H1 (cell line): ENCODE measurements around the gene NKAIN2. TPM values are rescaled to one million over a fixed set of nuclear protein-coding genes. Genes with fewer than 3 reads are reported as not detected.

Experiments used
- CTCF ChIA-PET: fragments of 300-600 bp; sonication (Branson Sonifier 250); formaldehyde crosslinking; loops from one replicate; lab custom pipeline; 2021; ENCODE audit not compliant: partially characterized antibody; lab: Charles Lee
- POLR2A ChIA-PET: fragments of 300-600 bp; sonication (Branson Sonifier 250); formaldehyde crosslinking; loops from one replicate; lab custom pipeline; 2021; ENCODE audit warnings: inconsistent platforms; ENCODE audit not compliant: partially characterized antibody; lab: Charles Lee
- DNase-seq, 2 experiments: peaks; one replicate each; pipeline versions ENCODE4 v3.0.0 to v3.0.0-alpha.2; 2010 to 2022; ENCODE audit warnings: low spot score in 2 of 2, low read depth in 1 of 2, mixed read lengths in 1 of 2
- FAIRE-seq: peaks from 2 replicates; lab custom pipeline; 2011; peaks lifted over from hg19 to GRCh38; lab: Jason Lieb, UNC
- H2AFZ ChIP-seq: 2 replicates; pipeline ENCODE4 v1.8.1; 2012; ENCODE audit warnings: low read length, inconsistent platforms
- H2AK5ac ChIP-seq: 2 replicates; pipeline ENCODE4 v1.6.1; 2013; ENCODE audit warnings: low read depth, low read length
- H2BK120ac ChIP-seq: replicated peaks from 2 replicates; pipeline ENCODE3; 2013; ENCODE audit warnings: low read depth, low read length, inconsistent platforms
- H2BK12ac ChIP-seq: 2 replicates; pipeline ENCODE4 v1.6.1; 2013; ENCODE audit warnings: low read depth, low read length
- H2BK15ac ChIP-seq: 2 replicates; pipeline ENCODE4 v1.6.1; 2013; ENCODE audit warnings: low read length
- H2BK20ac ChIP-seq: 2 replicates; pipeline ENCODE4 v1.6.1; 2013; ENCODE audit warnings: low read length
- H2BK5ac ChIP-seq: 2 replicates; pipeline ENCODE4 v1.6.1; 2013; ENCODE audit warnings: low read depth, low read length
- H3K14ac ChIP-seq: 2 replicates; pipeline ENCODE4 v1.6.1; 2013; ENCODE audit warnings: inconsistent platforms; ENCODE audit not compliant: insufficient read length
- H3K18ac ChIP-seq: 2 replicates; pipeline ENCODE4 v1.6.1; 2013; ENCODE audit warnings: low read length; ENCODE audit errors: extremely low read depth
- H3K23ac ChIP-seq: 2 replicates; pipeline ENCODE4 v1.6.1; 2013; ENCODE audit warnings: inconsistent platforms; ENCODE audit not compliant: insufficient read length
- H3K23me2 ChIP-seq: 2 replicates; pipeline ENCODE4 v1.6.1; 2013; ENCODE audit warnings: low read depth, low read length
- H3K27ac ChIP-seq: 2 replicates; pipeline ENCODE4 v1.6.1; 2011; ENCODE audit warnings: low read depth, low read length, inconsistent platforms
- H3K27me3 ChIP-seq, 4 experiments: replicated peaks in 1 of 4; 1 replicate in 1 of 4; 2 replicates in 3 of 4; pipeline versions ENCODE4 v1.6.1 to v1.8.1; 2011 to 2013; ENCODE audit warnings: low read length in 3 of 4, mild to moderate bottlenecking in 3 of 4, inconsistent platforms in 2 of 4, mixed read lengths in 2 of 4, moderate library complexity in 1 of 4; ENCODE audit not compliant: control insufficient read depth in 3 of 4, insufficient read depth in 3 of 4; ENCODE audit errors: extremely low read depth in 1 of 4
- H3K36me3 ChIP-seq, 4 experiments: 2 replicates each; pipeline versions ENCODE4 v1.6.1 to v1.8.1; 2011 to 2013; ENCODE audit warnings: mild to moderate bottlenecking in 4 of 4, low read length in 3 of 4, moderate library complexity in 2 of 4, control low read depth in 1 of 4, inconsistent platforms in 1 of 4; ENCODE audit not compliant: insufficient read depth in 4 of 4, control insufficient read depth in 2 of 4
- H3K4ac ChIP-seq: replicated peaks from 2 replicates; pipeline ENCODE3; 2013; ENCODE audit warnings: low read length, low read depth, mixed read lengths, inconsistent platforms; ENCODE audit not compliant: insufficient read length
- H3K4me1 ChIP-seq, 4 experiments: replicated peaks in 1 of 4; 1 replicate in 1 of 4; 2 replicates in 3 of 4; pipeline versions ENCODE4 v1.6.1 to v1.8.1; 2011 to 2013; ENCODE audit warnings: low read length in 3 of 4, inconsistent platforms in 2 of 4, mixed read lengths in 1 of 4; ENCODE audit not compliant: insufficient read depth in 4 of 4, control insufficient read depth in 3 of 4
- H3K4me2 ChIP-seq, 2 experiments: 2 replicates each; pipeline versions ENCODE4 v1.6.1 to v1.8.1; 2011 to 2013; ENCODE audit warnings: low read depth in 2 of 2, low read length in 2 of 2, control low read depth in 1 of 2, inconsistent platforms in 1 of 2, mild to moderate bottlenecking in 1 of 2; ENCODE audit not compliant: insufficient read depth in 1 of 2
- H3K4me3 ChIP-seq, 4 experiments: fragments of 200-600, 300-600 bp in 1 of 4; sonication (generic), shearing (Covaris generic), sonication (Bioruptor Twin) in 1 of 4; 2 replicates each; pipeline versions ENCODE4 v1.5.1 to v1.8.1; 2011 to 2016; ENCODE audit warnings: low read length in 4 of 4, low read depth in 3 of 4, control low read depth in 2 of 4, inconsistent platforms in 2 of 4, mild to moderate bottlenecking in 2 of 4, mixed read lengths in 1 of 4, moderate library complexity in 1 of 4; ENCODE audit not compliant: insufficient read depth in 2 of 4; ENCODE audit errors: extremely low read depth in 1 of 4
- H3K56ac ChIP-seq: replicated peaks from 2 replicates; pipeline ENCODE3; 2013; ENCODE audit warnings: low read depth, mild to moderate bottlenecking, mixed read lengths, low read length, inconsistent platforms; ENCODE audit not compliant: insufficient read length
- H3K79me1 ChIP-seq: 2 replicates; pipeline ENCODE4 v1.6.1; 2013; ENCODE audit warnings: low read depth, low read length, control low read depth
- H3K79me2 ChIP-seq, 2 experiments: 2 replicates each; pipeline versions ENCODE4 v1.6.1 to v1.8.1; 2012 to 2013; ENCODE audit warnings: low read length in 2 of 2, mild to moderate bottlenecking in 2 of 2, inconsistent platforms in 1 of 2; ENCODE audit not compliant: insufficient read depth in 2 of 2, control insufficient read depth in 1 of 2
- H3K9ac ChIP-seq, 4 experiments: replicated peaks in 1 of 4; 1 replicate in 1 of 4; 2 replicates in 3 of 4; pipeline versions ENCODE4 v1.6.1 to v1.8.1; 2011 to 2013; ENCODE audit warnings: low read depth in 3 of 4, low read length in 3 of 4, control low read depth in 2 of 4, mild to moderate bottlenecking in 2 of 4, moderate library complexity in 2 of 4, inconsistent platforms in 1 of 4; ENCODE audit errors: extremely low read depth in 1 of 4
- H3K9me3 ChIP-seq, 2 experiments: 2 replicates each; pipeline versions ENCODE4 v1.6.1 to v1.8.1; 2012 to 2013; ENCODE audit warnings: mild to moderate bottlenecking in 2 of 2, moderate library complexity in 2 of 2, control low read depth in 1 of 2, inconsistent platforms in 1 of 2, low read depth in 1 of 2, low read length in 1 of 2, mixed read lengths in 1 of 2; ENCODE audit not compliant: insufficient read depth in 2 of 2
- H4K20me1 ChIP-seq, 2 experiments: replicated peaks in 1 of 2; 2 replicates each; pipeline versions ENCODE3 to v1.8.1; 2011 to 2013; ENCODE audit warnings: inconsistent platforms in 2 of 2, low read length in 2 of 2, mild to moderate bottlenecking in 1 of 2; ENCODE audit not compliant: insufficient read depth in 2 of 2, control insufficient read depth in 1 of 2
- H4K5ac ChIP-seq: 2 replicates; pipeline ENCODE4 v1.6.1; 2013; ENCODE audit warnings: low read length, low read depth, mixed read lengths, inconsistent platforms; ENCODE audit not compliant: insufficient read length
- H4K8ac ChIP-seq: 2 replicates; pipeline ENCODE4 v1.8.0; 2013; ENCODE audit warnings: mild to moderate bottlenecking, moderate library complexity, low read length, inconsistent platforms; ENCODE audit not compliant: insufficient read depth; ENCODE audit errors: extremely low read depth
- H4K91ac ChIP-seq: replicated peaks from 2 replicates; pipeline ENCODE3; 2013; ENCODE audit warnings: low read length, mixed read lengths, inconsistent platforms; ENCODE audit not compliant: insufficient read length
- E2F6 ChIP-seq: IDR thresholded peaks from 2 replicates; pipeline ENCODE4 v1.6.1; 2012; ENCODE audit warnings: inconsistent platforms
- HDAC2 ChIP-seq, 2 experiments: fragments of 300-600 bp in 1 of 2; sonication (generic) in 1 of 2; IDR thresholded peaks; 2 replicates each; pipeline ENCODE4 v1.6.1; 2011 to 2012; ENCODE audit warnings: low read depth in 2 of 2, low read length in 2 of 2, mild to moderate bottlenecking in 2 of 2, moderate library complexity in 2 of 2, borderline replicate concordance in 1 of 2, inconsistent platforms in 1 of 2
- KDM4A ChIP-seq: IDR thresholded peaks from one replicate; pipeline ENCODE4 v1.7.1; 2012; ENCODE audit warnings: low read depth, mild to moderate bottlenecking, moderate library complexity, low read length, inconsistent platforms; ENCODE audit not compliant: severe bottlenecking
- RBBP5 ChIP-seq: IDR thresholded peaks from 2 replicates; pipeline ENCODE4 v1.7.1; 2012; ENCODE audit warnings: low read depth, mild to moderate bottlenecking, inconsistent platforms, low read length, moderate library complexity, borderline replicate concordance
- RNF2 ChIP-seq: fragments of 200-900, 300-1000 bp; sonication (generic); IDR thresholded peaks from 2 replicates; pipeline ENCODE4 v1.7.1; 2016; ENCODE audit warnings: borderline replicate concordance, low read depth, mild to moderate bottlenecking, antibody characterized with exemption, low read length; ENCODE audit not compliant: poor library complexity, severe bottlenecking; ENCODE audit errors: missing control alignments
- RXRA ChIP-seq: IDR thresholded peaks from 2 replicates; pipeline ENCODE4 v1.6.1; 2011; ENCODE audit warnings: low read depth, mild to moderate bottlenecking, low read length, moderate library complexity; ENCODE audit not compliant: insufficient read depth
- SP1 ChIP-seq: IDR thresholded peaks from 2 replicates; pipeline ENCODE4 v1.6.1; 2011; ENCODE audit warnings: low read depth, low read length
- SP2 ChIP-seq: IDR thresholded peaks from 2 replicates; pipeline ENCODE4 v1.6.1; 2012; ENCODE audit warnings: mild to moderate bottlenecking, low read length, inconsistent platforms
- WGBS, 2 experiments: shearing (Covaris generic) in 1 of 2; methylation state at CpG; one replicate each; pipeline versions ENCODE4 v1.1.6 to v1.1.7; 2013 to 2015; ENCODE audit warnings: low lambda C conversion rate in 2 of 2, mixed read lengths in 2 of 2, inconsistent platforms in 1 of 2, low coverage in 1 of 2, missing lambda C conversion rate in 1 of 2; ENCODE audit not compliant: insufficient replicate concordance in 2 of 2, insufficient coverage in 1 of 2, insufficient read length in 1 of 2; ENCODE audit errors: extremely low coverage in 1 of 2, missing lambda C conversion rate in 1 of 2; 5-methylcytosine and 5-hydroxymethylcytosine counted together
- polyA plus RNA-seq, 7 experiments: library from polyadenylated mRNA; depleted of rRNA in 3 of 7; stranded (reverse) in 5 of 7; unstranded in 2 of 7; fragments of >200 nt in 5 of 7; fragments of 200-250 nt in 2 of 7; gene quantifications; 1 replicate in 5 of 7; 2 replicates in 1 of 7; 4 replicates in 1 of 7; pipeline versions ENCODE4 v1.2.1 to v1.2.3, GENCODE V29; 2011 to 2013; ENCODE audit warnings: missing spikeins in 2 of 7, mixed read lengths in 2 of 7
- total RNA-seq: library from RNA; stranded (reverse); fragmentation: NEBNext Ultra II Directional; extraction: Animal tissue kit (Norgen Biotek cat#: 25700); gene quantifications from 2 replicates; pipeline ENCODE4 v1.2.1, GENCODE V29; 2021
- TF ChIP-seq, protein P1 (sequence below), 3 experiments: IDR thresholded peaks; 1 replicate in 2 of 3; 2 replicates in 1 of 3; pipeline versions ENCODE4 v1.5.1 to v1.6.1; 2011; ENCODE audit warnings: low read length in 3 of 3, mild to moderate bottlenecking in 3 of 3, inconsistent platforms in 2 of 3, low read depth in 1 of 3, moderate library complexity in 1 of 3; ENCODE audit not compliant: insufficient read depth in 1 of 3; ENCODE audit errors: control extremely low read depth in 1 of 3

Gene NKAIN2
- total and polyA plus RNA-seq, 2 of the 8 experiments (the other 6 are each of a cell fraction or from before 2014, with no cell fraction given) = 0.20 to 0.34 TPM

DNA sequence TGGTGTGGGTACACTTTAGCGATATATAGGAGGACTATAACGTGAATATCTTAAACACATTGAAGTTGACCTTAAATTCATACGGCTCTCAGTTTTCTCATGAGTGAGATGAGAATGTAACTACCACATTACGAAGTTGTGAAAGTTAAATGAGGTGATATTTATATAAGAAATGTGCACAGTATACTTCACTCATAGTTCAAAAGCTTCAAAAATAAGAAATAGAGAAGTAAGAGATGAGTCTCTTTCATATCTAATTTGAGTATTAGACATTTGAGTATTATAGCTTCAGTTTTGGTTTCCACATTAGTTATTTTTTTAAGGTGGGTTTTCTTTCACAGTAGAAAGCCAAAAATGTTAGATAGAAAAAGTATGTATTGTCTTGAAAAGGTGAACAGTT lies 183.3 kb downstream of the NKAIN2 start:
- Histone ChIP-seq H4K5ac (no peak overlapping the region), H3K27ac (no peak overlapping the region), H3K4me1 (no peaks in the 10 kb centered on the region), H2BK120ac (no peak overlapping the region), H3K56ac (no peak overlapping the region), H3K9ac (no peak overlapping the region), H3K23ac (no peak overlapping the region), H2BK5ac (no peak overlapping the region), H3K9me3 (no peaks in the 10 kb centered on the region), H3K14ac (no peak overlapping the region), H4K91ac (no peak overlapping the region), H4K8ac (no peak overlapping the region), H3K79me2 (no peaks in the 10 kb centered on the region), H3K79me1 (no peaks in the 10 kb centered on the region), H2AK5ac (no peak overlapping the region), H3K27me3 (no peaks in the 10 kb centered on the region), H2BK15ac (no peak overlapping the region), H3K36me3 (no peaks in the 10 kb centered on the region), H3K4ac (no peak overlapping the region), H3K23me2 (no peaks in the 10 kb centered on the region; the same call in 1 of the 2 replicates), H2BK12ac (no peak overlapping the region), H4K20me1 (no peaks in the 10 kb centered on the region), H3K4me2 (no peak overlapping the region), H3K18ac (no peak overlapping the region), H3K4me3 (no peak overlapping the region), H2BK20ac (no peak overlapping the region), H2AFZ (0 out of 2 replicates have a peak overlapping the region, but pooled peaks have one; percentile 26)
- ChIA-PET CTCF (no interaction called here), POLR2A (no interaction called here)
- FAIRE-seq (no peak), DNase-seq (no peak)
- WGBS, 2 experiments = 96% methylated on average over 4 of the region's 4 CpGs; no CpG with 5 or more reads in 1 of the 2 experiments
- TF ChIP-seq HDAC2 (IDR thresholded peaks at IDR 0.05; ENCODE audit: borderline replicate concordance in 1 of 2, low read depth in 2 of 2, low read length in 2 of 2) (no peak), SP1 (no peak), RNF2 (no peak), KDM4A (no peak), E2F6 (no peak), SP2 (no peak), RXRA (no peak), RBBP5 (no peak)
- TF ChIP-seq, protein P1, sequence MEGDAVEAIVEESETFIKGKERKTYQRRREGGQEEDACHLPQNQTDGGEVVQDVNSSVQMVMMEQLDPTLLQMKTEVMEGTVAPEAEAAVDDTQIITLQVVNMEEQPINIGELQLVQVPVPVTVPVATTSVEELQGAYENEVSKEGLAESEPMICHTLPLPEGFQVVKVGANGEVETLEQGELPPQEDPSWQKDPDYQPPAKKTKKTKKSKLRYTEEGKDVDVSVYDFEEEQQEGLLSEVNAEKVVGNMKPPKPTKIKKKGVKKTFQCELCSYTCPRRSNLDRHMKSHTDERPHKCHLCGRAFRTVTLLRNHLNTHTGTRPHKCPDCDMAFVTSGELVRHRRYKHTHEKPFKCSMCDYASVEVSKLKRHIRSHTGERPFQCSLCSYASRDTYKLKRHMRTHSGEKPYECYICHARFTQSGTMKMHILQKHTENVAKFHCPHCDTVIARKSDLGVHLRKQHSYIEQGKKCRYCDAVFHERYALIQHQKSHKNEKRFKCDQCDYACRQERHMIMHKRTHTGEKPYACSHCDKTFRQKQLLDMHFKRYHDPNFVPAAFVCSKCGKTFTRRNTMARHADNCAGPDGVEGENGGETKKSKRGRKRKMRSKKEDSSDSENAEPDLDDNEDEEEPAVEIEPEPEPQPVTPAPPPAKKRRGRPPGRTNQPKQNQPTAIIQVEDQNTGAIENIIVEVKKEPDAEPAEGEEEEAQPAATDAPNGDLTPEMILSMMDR (IDR thresholded peaks at IDR 0.05; ENCODE audit: control extremely low read depth in 1 of 3, insufficient read depth in 1 of 3, low read depth in 1 of 3, low read length in 3 of 3) = no peak
